Nephron (organoid): ENCODE data around the gene LRRC4B.

Source experiments
- H3K27ac Mint-ChIP-seq, 3 experiments: 2 replicates each; pipeline ENCODE4 v1.8.0; 2020; ENCODE audit warnings: mixed read lengths in 3 of 3, mild to moderate bottlenecking in 2 of 3, moderate library complexity in 1 of 3
- H3K27me3 Mint-ChIP-seq: 2 replicates; pipeline ENCODE4 v1.8.0; 2021; ENCODE audit warnings: low read depth, mild to moderate bottlenecking, moderate library complexity, mixed read lengths
- H3K36me3 Mint-ChIP-seq: 2 replicates; pipeline ENCODE4 v1.8.0; 2020; ENCODE audit warnings: low read depth, mixed read lengths
- H3K4me1 Mint-ChIP-seq: 2 replicates; pipeline ENCODE4 v1.8.0; 2020; ENCODE audit warnings: mixed read lengths
- H3K4me3 Mint-ChIP-seq, 3 experiments: 2 replicates each; pipeline ENCODE4 v1.8.0; 2020; ENCODE audit warnings: mild to moderate bottlenecking in 3 of 3, mixed read lengths in 3 of 3, moderate library complexity in 2 of 3
- H3K9me3 Mint-ChIP-seq: 2 replicates; pipeline ENCODE4 v1.8.0; 2020; ENCODE audit warnings: mixed read lengths
- TF ChIP-seq, protein P1 (sequence below), 3 experiments: fragments of 200-600 bp; sonication (generic); IDR thresholded peaks; one replicate each; pipeline ENCODE4 v1.5.0; 2021; ENCODE audit warnings: antibody characterized with exemption in 3 of 3; ENCODE audit not compliant: unreplicated experiment in 3 of 3

The LRRC4B gene

DNA sequence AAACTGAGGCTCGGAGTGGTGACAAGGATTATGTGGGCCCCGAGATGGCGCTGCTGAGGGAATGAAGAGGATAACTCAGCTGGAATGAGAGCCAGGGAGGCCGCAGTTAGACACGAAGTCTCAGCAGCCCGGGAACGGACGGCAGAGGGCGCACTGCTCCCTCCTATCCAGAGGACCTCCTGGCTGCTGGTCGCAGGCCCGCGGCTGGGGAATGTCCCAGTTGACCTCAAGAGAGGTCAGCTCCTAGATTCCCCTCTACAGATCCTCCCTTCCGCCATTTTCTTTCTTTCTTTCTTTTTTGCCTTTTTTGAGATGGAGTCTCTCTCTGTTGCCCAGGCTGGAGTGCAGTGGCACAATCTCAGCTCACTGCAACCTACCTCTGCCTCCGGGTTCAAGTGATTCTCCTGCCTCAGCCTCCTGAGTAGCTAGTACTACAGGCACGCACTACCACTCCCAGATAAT lies 30.4 kb downstream of the LRRC4B start:
- H3K36me3 Mint-ChIP-seq = peaks cover 42% of the 10 kb centered on the region
- H3K27ac Mint-ChIP-seq = no peak overlapping the region
- H3K27me3 Mint-ChIP-seq = peaks cover 4% of the 10 kb centered on the region

DNA sequence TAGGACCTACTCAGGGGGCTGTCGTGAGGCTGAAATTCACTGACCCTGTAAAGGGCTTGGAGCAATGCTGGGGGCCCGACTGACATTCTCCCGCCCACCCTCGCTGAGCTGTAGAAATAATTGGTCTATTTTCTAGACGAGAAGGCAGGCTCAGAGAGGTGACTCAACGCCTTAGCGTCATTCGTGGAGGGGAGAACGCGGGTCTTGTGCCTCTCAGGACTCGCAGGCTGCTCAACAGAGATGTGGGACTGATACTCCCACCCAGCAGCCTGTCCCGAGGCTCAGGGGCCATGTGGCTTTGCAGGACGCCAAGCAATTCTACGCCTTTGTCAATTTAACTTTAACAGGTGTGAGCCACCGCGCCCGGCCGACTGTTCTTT lies 30.9 kb downstream of the LRRC4B start:
- Mint-ChIP-seq H3K9me3 (peaks cover 18% of the 10 kb centered on the region), H3K36me3 (peaks cover 47% of the 10 kb centered on the region), H3K4me3 (no peak overlapping the region), H3K27ac (no peak overlapping the region), H3K27me3 (peaks cover 4% of the 10 kb centered on the region), H3K4me1 (peaks cover 6% of the 10 kb centered on the region)
- TF ChIP-seq, protein P1, sequence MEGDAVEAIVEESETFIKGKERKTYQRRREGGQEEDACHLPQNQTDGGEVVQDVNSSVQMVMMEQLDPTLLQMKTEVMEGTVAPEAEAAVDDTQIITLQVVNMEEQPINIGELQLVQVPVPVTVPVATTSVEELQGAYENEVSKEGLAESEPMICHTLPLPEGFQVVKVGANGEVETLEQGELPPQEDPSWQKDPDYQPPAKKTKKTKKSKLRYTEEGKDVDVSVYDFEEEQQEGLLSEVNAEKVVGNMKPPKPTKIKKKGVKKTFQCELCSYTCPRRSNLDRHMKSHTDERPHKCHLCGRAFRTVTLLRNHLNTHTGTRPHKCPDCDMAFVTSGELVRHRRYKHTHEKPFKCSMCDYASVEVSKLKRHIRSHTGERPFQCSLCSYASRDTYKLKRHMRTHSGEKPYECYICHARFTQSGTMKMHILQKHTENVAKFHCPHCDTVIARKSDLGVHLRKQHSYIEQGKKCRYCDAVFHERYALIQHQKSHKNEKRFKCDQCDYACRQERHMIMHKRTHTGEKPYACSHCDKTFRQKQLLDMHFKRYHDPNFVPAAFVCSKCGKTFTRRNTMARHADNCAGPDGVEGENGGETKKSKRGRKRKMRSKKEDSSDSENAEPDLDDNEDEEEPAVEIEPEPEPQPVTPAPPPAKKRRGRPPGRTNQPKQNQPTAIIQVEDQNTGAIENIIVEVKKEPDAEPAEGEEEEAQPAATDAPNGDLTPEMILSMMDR (IDR thresholded peaks at IDR 0.05; ENCODE audit: unreplicated experiment in 3 of 3) = no peak

More for the DNA sequence above, 30.4 kb downstream of the LRRC4B start:
- TF ChIP-seq, protein P1 (IDR thresholded peaks at IDR 0.05; ENCODE audit: unreplicated experiment in 3 of 3) = peak; percentile 83 to 88 (median 83)
- Mint-ChIP-seq H3K9me3 (peaks cover 13% of the 10 kb centered on the region), H3K4me1 (peaks cover 6% of the 10 kb centered on the region), H3K4me3 (no peak overlapping the region)

DNA sequence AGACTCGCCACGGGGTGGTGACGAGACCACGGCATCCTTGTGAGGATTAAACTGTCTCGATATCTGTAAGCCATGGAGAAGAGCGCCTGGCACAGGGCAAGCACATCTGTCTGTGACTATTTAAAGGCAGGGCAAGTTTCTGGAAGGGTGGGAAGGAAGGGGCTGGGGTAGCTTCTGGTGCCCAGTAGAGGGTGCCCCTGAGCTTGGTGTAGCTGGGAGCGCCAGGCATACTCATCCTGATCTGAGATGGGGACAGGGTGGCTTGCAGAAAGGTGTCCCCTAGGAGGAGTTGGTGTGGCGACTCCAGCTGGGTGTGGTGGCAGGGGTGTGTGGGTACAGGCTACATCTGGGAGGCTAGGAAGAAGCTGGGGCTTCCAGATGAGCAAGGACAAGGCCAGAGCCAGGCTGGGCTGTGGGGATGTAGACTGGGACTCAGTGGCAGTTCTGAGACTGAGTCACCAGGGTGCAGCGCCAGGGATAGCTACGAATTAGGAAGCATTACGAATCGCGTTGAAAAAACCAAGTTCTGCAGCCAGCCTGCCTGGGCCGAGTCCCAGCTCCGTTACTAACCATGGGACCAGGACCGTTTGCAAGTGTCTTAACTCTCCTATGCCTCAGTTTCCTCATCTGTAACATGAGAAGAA lies 31.5 kb downstream of the LRRC4B start:
- no peak overlapping the region for H3K4me3 Mint-ChIP-seq
- no peak overlapping the region for H3K27ac Mint-ChIP-seq
- peaks cover 6% of the 10 kb centered on the region for H3K4me1 Mint-ChIP-seq
- peaks cover 2% of the 10 kb centered on the region for H3K27me3 Mint-ChIP-seq
- TF ChIP-seq, protein P1 (IDR thresholded peaks at IDR 0.05; ENCODE audit: unreplicated experiment in 3 of 3) = no peak
- H3K36me3 Mint-ChIP-seq = peaks cover 46% of the 10 kb centered on the region
- peaks cover 20% of the 10 kb centered on the region for H3K9me3 Mint-ChIP-seq

DNA sequence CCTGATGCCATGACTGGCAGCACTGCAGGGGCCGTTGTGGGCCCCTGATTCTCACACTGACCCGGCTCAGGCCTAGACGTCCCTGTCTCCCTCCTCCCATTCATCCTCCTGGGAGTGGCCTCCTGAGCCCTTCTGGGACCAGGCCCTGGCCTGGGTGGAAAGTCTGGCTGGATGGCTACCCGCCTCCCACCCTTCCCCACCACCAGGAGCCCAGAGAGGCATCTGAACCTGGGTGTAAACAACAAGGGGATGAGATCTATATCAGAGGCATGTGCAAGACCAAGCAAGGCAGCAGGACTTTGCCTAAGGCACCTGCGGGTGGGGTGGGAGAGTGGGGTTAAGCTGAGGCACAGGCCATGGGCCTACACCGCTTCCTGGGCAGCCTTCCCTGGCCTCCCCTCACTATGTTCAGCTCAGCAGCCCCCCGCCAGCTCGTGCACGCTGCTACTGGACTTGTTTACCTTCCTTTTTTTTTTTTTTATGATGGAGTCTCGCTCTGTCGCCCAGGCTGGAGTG lies 32.5 kb downstream of the LRRC4B start:
- Mint-ChIP-seq H3K36me3 (peaks cover 48% of the 10 kb centered on the region), H3K27me3 (no peaks in the 10 kb centered on the region), H3K9me3 (peaks cover 20% of the 10 kb centered on the region), H3K4me1 (peaks cover 6% of the 10 kb centered on the region), H3K27ac (no peak overlapping the region), H3K4me3 (no peak overlapping the region)
- TF ChIP-seq, protein P1 (IDR thresholded peaks at IDR 0.05; ENCODE audit: unreplicated experiment in 3 of 3) = no peak

DNA sequence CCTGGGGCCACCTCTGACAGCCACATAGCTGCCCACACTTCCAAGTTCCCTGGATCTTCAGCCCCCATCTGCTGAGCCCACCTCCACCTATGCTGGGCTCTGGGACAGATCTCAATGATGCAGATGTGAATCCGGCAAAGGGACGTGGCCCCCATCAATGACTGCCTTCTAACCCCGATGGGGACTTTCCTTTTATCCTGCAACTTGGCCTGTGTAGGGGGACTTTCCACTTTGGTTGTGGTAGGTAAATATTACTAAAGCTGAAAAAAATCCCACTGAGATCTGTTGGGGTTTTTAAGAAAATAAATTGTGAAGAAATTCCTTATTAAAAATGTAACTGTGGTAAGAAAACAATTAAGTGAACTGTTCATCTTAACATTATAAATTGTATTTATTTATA lies 33.8 kb downstream of the LRRC4B start:
- no peak overlapping the region for H3K27ac Mint-ChIP-seq
- peaks cover 6% of the 10 kb centered on the region for H3K4me1 Mint-ChIP-seq
- H3K36me3 Mint-ChIP-seq = peaks cover 51% of the 10 kb centered on the region
- H3K9me3 Mint-ChIP-seq = peaks cover 20% of the 10 kb centered on the region
- TF ChIP-seq, protein P1 (IDR thresholded peaks at IDR 0.05; ENCODE audit: unreplicated experiment in 3 of 3) = no peak
- H3K27me3 Mint-ChIP-seq = no peaks in the 10 kb centered on the region
- no peak overlapping the region for H3K4me3 Mint-ChIP-seq

DNA sequence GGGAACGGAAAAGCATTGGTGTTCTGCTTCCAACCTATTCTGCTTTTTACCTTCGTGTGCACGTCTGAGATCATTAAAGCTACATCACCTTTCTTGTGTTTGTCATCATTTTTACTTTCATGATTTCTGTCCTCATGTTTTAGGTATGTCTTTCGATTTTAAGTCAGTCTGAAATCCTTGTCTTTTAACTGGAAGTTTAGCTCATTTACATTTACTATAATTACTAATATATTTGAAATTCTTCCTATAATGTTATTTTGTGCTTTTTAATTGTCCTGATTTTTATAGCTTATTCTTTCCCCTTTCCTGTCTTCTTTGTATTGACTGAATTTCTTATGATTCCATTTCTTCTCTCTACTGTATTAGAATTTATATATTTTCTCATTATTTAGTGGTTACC lies 35.3 kb downstream of the LRRC4B start:
- no peaks in the 10 kb centered on the region for H3K27me3 Mint-ChIP-seq
- TF ChIP-seq, protein P1 (IDR thresholded peaks at IDR 0.05; ENCODE audit: unreplicated experiment in 3 of 3) = no peak
- H3K36me3 Mint-ChIP-seq = peaks cover 51% of the 10 kb centered on the region
- no peak overlapping the region for H3K27ac Mint-ChIP-seq
- H3K9me3 Mint-ChIP-seq = peaks cover 20% of the 10 kb centered on the region
- H3K4me1 Mint-ChIP-seq = peaks cover 6% of the 10 kb centered on the region
- H3K4me3 Mint-ChIP-seq = no peak overlapping the region
